MM.1S (cell line): Measurements from ENCODE around the gene ANKH.

Experiments
- EZH2 ChIP-seq: fragments of 300-600 bp; sonication (generic); optimal IDR thresholded peaks from 2 replicates; pipeline ENCODE3; 2017; ENCODE audit warnings: low read depth, mild to moderate bottlenecking, antibody characterized with exemption, low read length, mixed read lengths
- EZH2phosphoT487 ChIP-seq: fragments of 300-600 bp; sonication (generic); IDR thresholded peaks from 2 replicates; pipeline ENCODE4 v1.6.1; 2018; ENCODE audit warnings: antibody characterized with exemption, low read length
- TF ChIP-seq, protein P1 (sequence below): fragments of 300-600 bp; sonication (generic); IDR thresholded peaks from 2 replicates; pipeline ENCODE4 v1.5.1; 2016; ENCODE audit warnings: antibody characterized with exemption, low read length, mixed read lengths

DNA sequence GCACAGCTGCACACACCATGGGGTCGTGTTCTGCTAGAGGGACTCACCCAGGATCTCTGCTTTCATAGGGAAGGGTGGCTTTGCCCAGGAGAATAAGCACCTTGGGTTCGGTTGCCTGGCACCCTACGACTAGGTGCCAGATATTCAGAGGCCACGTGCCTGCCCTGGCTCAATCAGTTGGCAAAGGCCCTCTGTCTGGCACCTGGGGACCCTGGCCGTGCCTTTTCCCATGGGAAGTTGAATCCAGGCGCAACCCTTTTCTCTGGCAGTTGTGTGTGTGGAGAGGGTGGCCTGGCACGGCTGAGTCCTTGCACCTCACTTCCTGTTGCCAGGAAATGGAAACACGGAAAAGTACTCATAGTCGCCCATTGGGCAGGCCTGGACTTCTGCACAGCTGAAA, 10.2 kb upstream of the ANKH start:
- TF ChIP-seq EZH2 (no peak), EZH2phosphoT487 (no peak)
- TF ChIP-seq, protein P1, sequence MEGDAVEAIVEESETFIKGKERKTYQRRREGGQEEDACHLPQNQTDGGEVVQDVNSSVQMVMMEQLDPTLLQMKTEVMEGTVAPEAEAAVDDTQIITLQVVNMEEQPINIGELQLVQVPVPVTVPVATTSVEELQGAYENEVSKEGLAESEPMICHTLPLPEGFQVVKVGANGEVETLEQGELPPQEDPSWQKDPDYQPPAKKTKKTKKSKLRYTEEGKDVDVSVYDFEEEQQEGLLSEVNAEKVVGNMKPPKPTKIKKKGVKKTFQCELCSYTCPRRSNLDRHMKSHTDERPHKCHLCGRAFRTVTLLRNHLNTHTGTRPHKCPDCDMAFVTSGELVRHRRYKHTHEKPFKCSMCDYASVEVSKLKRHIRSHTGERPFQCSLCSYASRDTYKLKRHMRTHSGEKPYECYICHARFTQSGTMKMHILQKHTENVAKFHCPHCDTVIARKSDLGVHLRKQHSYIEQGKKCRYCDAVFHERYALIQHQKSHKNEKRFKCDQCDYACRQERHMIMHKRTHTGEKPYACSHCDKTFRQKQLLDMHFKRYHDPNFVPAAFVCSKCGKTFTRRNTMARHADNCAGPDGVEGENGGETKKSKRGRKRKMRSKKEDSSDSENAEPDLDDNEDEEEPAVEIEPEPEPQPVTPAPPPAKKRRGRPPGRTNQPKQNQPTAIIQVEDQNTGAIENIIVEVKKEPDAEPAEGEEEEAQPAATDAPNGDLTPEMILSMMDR: no peak
